IMR-90 (cell line): Measurements from ENCODE around the gene MPV17. TPM values are rescaled to one million over a fixed set of nuclear protein-coding genes. Genes with fewer than 3 reads are reported as not detected.

Experiments used
- ATAC-seq: fragments of 200-7000 bp; cut with Tn5 transposase; 2 replicates; pipeline ENCODE4 v1.9.1; 2020; ENCODE audit warnings: low read depth, mild to moderate bottlenecking, moderate library complexity
- BruUV-seq: library from RNA; stranded (reverse); fragments of 400-500 nt; replicated peaks from 2 replicates; lab custom pipeline; 2021; lab: Mats Ljungman, UMichigan
- CTCF ChIA-PET: fragments of 300-600 bp; formaldehyde crosslinking; extraction: SDS; loops from one replicate; lab custom pipeline; 2021; ENCODE audit warnings: antibody characterized with exemption; lab: Yijun Ruan, JAX
- POLR2A ChIA-PET: fragments of 300-600 bp; sonication (Branson Sonifier 250); formaldehyde crosslinking; loops from one replicate; lab custom pipeline; 2022; ENCODE audit warnings: antibody characterized with exemption; ENCODE audit not compliant: unreplicated experiment; lab: Charles Lee
- DNase-seq: peaks from one replicate; pipeline ENCODE4 v3.0.0; 2013
- H2AFZ ChIP-seq: replicated peaks from 2 replicates; pipeline ENCODE3; 2013; ENCODE audit warnings: low read length, mild to moderate bottlenecking; ENCODE audit not compliant: poor library complexity
- H2AK5ac ChIP-seq: 2 replicates; pipeline ENCODE4 v1.6.1; 2013; ENCODE audit warnings: low read depth, low read length, inconsistent platforms
- H2AK9ac ChIP-seq: replicated peaks from 2 replicates; pipeline ENCODE3; 2013; ENCODE audit warnings: mild to moderate bottlenecking, low read depth, low read length, moderate library complexity; ENCODE audit not compliant: poor library complexity
- H2BK120ac ChIP-seq: 2 replicates; pipeline ENCODE4 v1.6.1; 2013; ENCODE audit warnings: low read depth, low read length, inconsistent platforms
- H2BK15ac ChIP-seq: 3 replicates; pipeline ENCODE4 v1.6.1; 2013; ENCODE audit warnings: low read depth, low read length, inconsistent platforms
- H2BK20ac ChIP-seq: 2 replicates; pipeline ENCODE4 v1.6.1; 2013; ENCODE audit warnings: low read depth, mild to moderate bottlenecking, inconsistent platforms, low read length, moderate library complexity
- H2BK5ac ChIP-seq: 2 replicates; pipeline ENCODE4 v1.6.1; 2013; ENCODE audit warnings: mild to moderate bottlenecking, low read depth, low read length, inconsistent platforms; ENCODE audit not compliant: poor library complexity, severe bottlenecking
- H3K14ac ChIP-seq: replicated peaks from 2 replicates; pipeline ENCODE4 v1.6.1; 2013; ENCODE audit warnings: low read depth, low read length, inconsistent platforms
- H3K18ac ChIP-seq: 2 replicates; pipeline ENCODE4 v1.6.1; 2013; ENCODE audit warnings: low read depth, low read length, control low read depth
- H3K23ac ChIP-seq: 2 replicates; pipeline ENCODE4 v1.6.1; 2013; ENCODE audit warnings: low read depth, low read length, inconsistent platforms
- H3K27ac ChIP-seq: 2 replicates; pipeline ENCODE4 v1.5.1; 2013; ENCODE audit warnings: mild to moderate bottlenecking, control low read depth, low read length; ENCODE audit not compliant: insufficient read depth
- H3K27me3 ChIP-seq: 2 replicates; pipeline ENCODE4 v1.6.1; 2013; ENCODE audit warnings: low read length; ENCODE audit not compliant: control insufficient read depth, insufficient read depth
- H3K36me3 ChIP-seq: 2 replicates; pipeline ENCODE4 v1.6.1; 2013; ENCODE audit warnings: low read length, mixed read lengths; ENCODE audit not compliant: control insufficient read depth, insufficient read depth
- H3K4ac ChIP-seq: 2 replicates; pipeline ENCODE4 v1.6.1; 2013; ENCODE audit warnings: low read depth, low read length, inconsistent platforms
- H3K4me1 ChIP-seq: 2 replicates; pipeline ENCODE4 v1.6.1; 2013; ENCODE audit warnings: low read length, mixed read lengths; ENCODE audit not compliant: control insufficient read depth, insufficient read depth
- H3K4me2 ChIP-seq: 2 replicates; pipeline ENCODE4 v1.6.1; 2013; ENCODE audit warnings: low read depth, mild to moderate bottlenecking, control low read depth, low read length, moderate library complexity
- H3K4me3 ChIP-seq: 2 replicates; pipeline ENCODE4 v1.5.1; 2013; ENCODE audit warnings: low read depth, mild to moderate bottlenecking, control low read depth, low read length, moderate library complexity; ENCODE audit not compliant: insufficient read depth
- H3K56ac ChIP-seq: 2 replicates; pipeline ENCODE4 v1.6.1; 2013; ENCODE audit warnings: low read length, inconsistent platforms; ENCODE audit not compliant: insufficient read depth; ENCODE audit errors: extremely low read depth
- H3K79me1 ChIP-seq, 2 experiments: 2 replicates each; pipeline ENCODE4 v1.6.1; 2013; ENCODE audit warnings: low read length in 2 of 2, inconsistent platforms in 1 of 2, low read depth in 1 of 2
- H3K9ac ChIP-seq: 2 replicates; pipeline ENCODE4 v1.6.1; 2013; ENCODE audit warnings: low read depth, low read length, control low read depth
- H3K9me1 ChIP-seq: 2 replicates; pipeline ENCODE4 v1.6.1; 2013; ENCODE audit warnings: low read length, inconsistent platforms; ENCODE audit not compliant: insufficient read depth
- H3K9me3 ChIP-seq: 2 replicates; pipeline ENCODE4 v1.6.1; 2013; ENCODE audit warnings: low read length; ENCODE audit not compliant: control insufficient read depth, insufficient read depth
- H4K20me1 ChIP-seq: 2 replicates; pipeline ENCODE4 v1.6.1; 2013; ENCODE audit warnings: low read length, inconsistent platforms; ENCODE audit not compliant: insufficient read depth
- H4K5ac ChIP-seq: 2 replicates; pipeline ENCODE4 v1.6.1; 2013; ENCODE audit warnings: mild to moderate bottlenecking, low read depth, low read length, control low read depth
- H4K8ac ChIP-seq, 2 experiments: 2 replicates each; pipeline ENCODE4 v1.6.1; 2013; ENCODE audit warnings: low read depth in 2 of 2, low read length in 2 of 2, control low read depth in 1 of 2, inconsistent platforms in 1 of 2
- H4K91ac ChIP-seq: 2 replicates; pipeline ENCODE4 v1.6.1; 2013; ENCODE audit warnings: low read depth, low read length, inconsistent platforms; ENCODE audit not compliant: insufficient read depth
- BHLHE40 ChIP-seq: fragments of 150-350 bp; IDR thresholded peaks from 2 replicates; pipeline ENCODE4 v1.6.1; 2016; ENCODE audit warnings: mild to moderate bottlenecking, low read depth, low read length
- CEBPB ChIP-seq: IDR thresholded peaks from 2 replicates; pipeline ENCODE4 v1.6.1; 2012; ENCODE audit warnings: low read depth, low read length, improper control_type of control experiment
- CHD1 ChIP-seq: IDR thresholded peaks from 2 replicates; pipeline ENCODE4 v1.6.1; 2012; ENCODE audit warnings: low read depth, low read length, improper control_type of control experiment
- FOS ChIP-seq: fragments of 150-350 bp; IDR thresholded peaks from 2 replicates; pipeline ENCODE4 v1.6.1; 2016; ENCODE audit warnings: low read depth, low read length
- MAFK ChIP-seq: IDR thresholded peaks from 2 replicates; pipeline ENCODE4 v1.6.1; 2012; ENCODE audit warnings: low read depth, low read length, improper control_type of control experiment
- MAZ ChIP-seq: IDR thresholded peaks from 2 replicates; pipeline ENCODE4 v1.6.1; 2012; ENCODE audit warnings: low read depth, mild to moderate bottlenecking, low read length, improper control_type of control experiment, moderate library complexity, borderline replicate concordance
- MXI1 ChIP-seq: IDR thresholded peaks from 2 replicates; pipeline ENCODE4 v1.6.1; 2012; ENCODE audit warnings: low read depth, mild to moderate bottlenecking, low read length, moderate library complexity, borderline replicate concordance
- NFE2L2 ChIP-seq: fragments of 150-350 bp; IDR thresholded peaks from 2 replicates; pipeline ENCODE4 v1.6.1; 2016; ENCODE audit warnings: low read depth, mild to moderate bottlenecking, low read length
- POLR2A ChIP-seq: IDR thresholded peaks from 2 replicates; pipeline ENCODE4 v1.6.1; 2012; ENCODE audit warnings: mild to moderate bottlenecking, low read depth, low read length
- RAD21 ChIP-seq: IDR thresholded peaks from 2 replicates; pipeline ENCODE4 v1.6.1; 2012; ENCODE audit warnings: low read length, improper control_type of control experiment
- RCOR1 ChIP-seq: IDR thresholded peaks from 2 replicates; pipeline ENCODE4 v1.6.1; 2012; ENCODE audit warnings: mild to moderate bottlenecking, low read length, improper control_type of control experiment; ENCODE audit not compliant: insufficient replicate concordance
- RFX5 ChIP-seq: IDR thresholded peaks from 2 replicates; pipeline ENCODE4 v1.8.0; 2012; ENCODE audit warnings: low read depth, mild to moderate bottlenecking, low read length, moderate library complexity
- SMC3 ChIP-seq: fragments of 150-350 bp; IDR thresholded peaks from 2 replicates; pipeline ENCODE4 v1.6.1; 2016; ENCODE audit warnings: low read depth, mild to moderate bottlenecking, antibody characterized with exemption, low read length, moderate library complexity
- WGBS, 2 experiments: methylation state at CpG; one replicate each; pipeline versions ENCODE4 v1.1.5 to v1.1.7; 2013; ENCODE audit warnings: missing lambda C conversion rate in 2 of 2; ENCODE audit not compliant: insufficient read length in 1 of 2; ENCODE audit errors: extremely low coverage in 2 of 2; 5-methylcytosine and 5-hydroxymethylcytosine counted together
- dilution Hi-C: fragments of 300-500 bp; cut with HindIII; formaldehyde crosslinking; loops from one replicate; pipeline ENCODE4 v1.14.3; 2018; ENCODE audit warnings: low sequenced_read_pairs; ENCODE audit not compliant: unreplicated experiment
- in situ Hi-C: fragments of 300-500 bp; cut with MboI; formaldehyde crosslinking; loops from 3 replicates; pipeline ENCODE4 v1.14.3; 2019; ENCODE audit warnings: low sequenced_read_pairs, inconsistent platforms, mixed read lengths
- intact Hi-C: fragments of 100-400 bp; cut with micrococcal nuclease; formaldehyde crosslinking; loops from 2 replicates; pipeline ENCODE4 v1.10.0; 2022
- polyA plus RNA-seq, 3 experiments: library from polyadenylated mRNA; depleted of rRNA; stranded (reverse); fragments of >200 nt; gene quantifications; 2 replicates each; pipeline ENCODE4 v1.2.3, GENCODE V29; 2012; ENCODE audit warnings: low replicate concordance in 1 of 3
- total RNA-seq: library from RNA; depleted of rRNA; stranded (reverse); fragments of >200 nt; gene quantifications from 2 replicates; pipeline ENCODE4 v1.2.3, GENCODE V29; 2012
- TF ChIP-seq, protein P1 (sequence below): conservative IDR thresholded peaks from 2 replicates; pipeline ENCODE4 v1.5.1; 2012; ENCODE audit warnings: mild to moderate bottlenecking, low read depth, low read length, improper control_type of control experiment
- TF ChIP-seq, protein P2 (sequence below): fragments of 150-350 bp; IDR thresholded peaks from 2 replicates; pipeline ENCODE4 v1.6.1; 2016; ENCODE audit warnings: low read depth, mild to moderate bottlenecking, low read length, moderate library complexity, borderline replicate concordance
- TF ChIP-seq, protein P3 (sequence below): fragments of 150-350 bp; IDR thresholded peaks from 2 replicates; pipeline ENCODE4 v1.6.1; 2017; ENCODE audit warnings: mild to moderate bottlenecking, antibody characterized with exemption, low read length, low read depth

Gene MPV17
- total and polyA plus RNA-seq, 2 of the 4 experiments (the other 2 are of a cell fraction), result 70.4 to 160 TPM

DNA sequence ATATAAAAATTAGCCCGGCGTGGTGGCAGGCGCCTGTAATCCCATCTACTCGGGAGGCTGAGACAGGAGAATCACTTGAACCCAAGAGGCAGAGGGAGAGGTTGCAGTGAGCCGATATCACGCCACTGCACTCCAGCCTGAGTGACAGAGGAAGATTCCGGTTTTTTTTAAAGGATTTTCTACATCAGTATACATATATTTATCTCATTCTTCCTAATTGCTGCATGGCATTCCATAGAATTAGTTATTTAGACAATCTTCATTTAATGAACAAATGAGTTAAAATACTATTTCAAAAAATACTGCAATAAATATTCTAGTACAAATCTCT, 31.7 kb upstream of the MPV17 start:
- in situ Hi-C loops, result no loop called here
- ATAC-seq (no peak), DNase-seq (no peak)
- Histone ChIP-seq H3K4me3 (no peak overlapping the region), H3K23ac (no peak overlapping the region), H2AK9ac (no peak overlapping the region), H3K4me1 (peaks cover 8% of the 10 kb centered on the region), H2BK120ac (no peak overlapping the region), H3K9ac (no peak overlapping the region), H3K14ac (no peak overlapping the region), H3K4ac (no peak overlapping the region), H3K79me1 (peaks cover 21 to 49% of the 10 kb centered on the region in 2 experiments), H4K8ac (no peak overlapping the region), H4K5ac (no peak overlapping the region), H3K18ac (no peak overlapping the region), H3K36me3 (no peaks in the 10 kb centered on the region), H2AK5ac (no peak overlapping the region), H2AFZ (no peak overlapping the region), H3K9me1 (no peaks in the 10 kb centered on the region; the same call in 1 of the 2 replicates), H3K9me3 (no peaks in the 10 kb centered on the region), H3K27ac (no peak overlapping the region), H2BK15ac (no peak overlapping the region), H3K56ac (no peak overlapping the region), H2BK20ac (no peak overlapping the region), H3K27me3 (no peaks in the 10 kb centered on the region), H4K20me1 (no peaks in the 10 kb centered on the region; the same call in 1 of the 2 replicates), H4K91ac (no peak overlapping the region), H3K4me2 (no peak overlapping the region), H2BK5ac (no peak overlapping the region)
- no TSS peak for BruUV-seq
- POLR2A ChIA-PET, result no interaction called here
- TF ChIP-seq POLR2A, result no peak
- no peak for TF ChIP-seq RFX5
- TF ChIP-seq CHD1, result no peak
- no peak for TF ChIP-seq BHLHE40
- TF ChIP-seq FOS, result no peak
- TF ChIP-seq SMC3, result no peak
- TF ChIP-seq, protein P1, sequence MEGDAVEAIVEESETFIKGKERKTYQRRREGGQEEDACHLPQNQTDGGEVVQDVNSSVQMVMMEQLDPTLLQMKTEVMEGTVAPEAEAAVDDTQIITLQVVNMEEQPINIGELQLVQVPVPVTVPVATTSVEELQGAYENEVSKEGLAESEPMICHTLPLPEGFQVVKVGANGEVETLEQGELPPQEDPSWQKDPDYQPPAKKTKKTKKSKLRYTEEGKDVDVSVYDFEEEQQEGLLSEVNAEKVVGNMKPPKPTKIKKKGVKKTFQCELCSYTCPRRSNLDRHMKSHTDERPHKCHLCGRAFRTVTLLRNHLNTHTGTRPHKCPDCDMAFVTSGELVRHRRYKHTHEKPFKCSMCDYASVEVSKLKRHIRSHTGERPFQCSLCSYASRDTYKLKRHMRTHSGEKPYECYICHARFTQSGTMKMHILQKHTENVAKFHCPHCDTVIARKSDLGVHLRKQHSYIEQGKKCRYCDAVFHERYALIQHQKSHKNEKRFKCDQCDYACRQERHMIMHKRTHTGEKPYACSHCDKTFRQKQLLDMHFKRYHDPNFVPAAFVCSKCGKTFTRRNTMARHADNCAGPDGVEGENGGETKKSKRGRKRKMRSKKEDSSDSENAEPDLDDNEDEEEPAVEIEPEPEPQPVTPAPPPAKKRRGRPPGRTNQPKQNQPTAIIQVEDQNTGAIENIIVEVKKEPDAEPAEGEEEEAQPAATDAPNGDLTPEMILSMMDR, result no peak
- TF ChIP-seq, protein P2, sequence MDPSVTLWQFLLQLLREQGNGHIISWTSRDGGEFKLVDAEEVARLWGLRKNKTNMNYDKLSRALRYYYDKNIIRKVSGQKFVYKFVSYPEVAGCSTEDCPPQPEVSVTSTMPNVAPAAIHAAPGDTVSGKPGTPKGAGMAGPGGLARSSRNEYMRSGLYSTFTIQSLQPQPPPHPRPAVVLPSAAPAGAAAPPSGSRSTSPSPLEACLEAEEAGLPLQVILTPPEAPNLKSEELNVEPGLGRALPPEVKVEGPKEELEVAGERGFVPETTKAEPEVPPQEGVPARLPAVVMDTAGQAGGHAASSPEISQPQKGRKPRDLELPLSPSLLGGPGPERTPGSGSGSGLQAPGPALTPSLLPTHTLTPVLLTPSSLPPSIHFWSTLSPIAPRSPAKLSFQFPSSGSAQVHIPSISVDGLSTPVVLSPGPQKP, result no peak
- TF ChIP-seq MXI1, result no peak
- TF ChIP-seq CEBPB, result no peak
- TF ChIP-seq, protein P3, sequence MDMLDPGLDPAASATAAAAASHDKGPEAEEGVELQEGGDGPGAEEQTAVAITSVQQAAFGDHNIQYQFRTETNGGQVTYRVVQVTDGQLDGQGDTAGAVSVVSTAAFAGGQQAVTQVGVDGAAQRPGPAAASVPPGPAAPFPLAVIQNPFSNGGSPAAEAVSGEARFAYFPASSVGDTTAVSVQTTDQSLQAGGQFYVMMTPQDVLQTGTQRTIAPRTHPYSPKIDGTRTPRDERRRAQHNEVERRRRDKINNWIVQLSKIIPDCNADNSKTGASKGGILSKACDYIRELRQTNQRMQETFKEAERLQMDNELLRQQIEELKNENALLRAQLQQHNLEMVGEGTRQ, result no peak
- TF ChIP-seq NFE2L2, result no peak
- TF ChIP-seq MAFK, result no peak
- no peak for TF ChIP-seq RCOR1
- TF ChIP-seq MAZ, result no peak
- TF ChIP-seq RAD21, result no peak
- CTCF ChIA-PET, result interaction anchor here (0.6 kb wide), 1 partner anchor 15 kb away, joined by 3 read pairs; no protein-coding TSS in a partner anchor
- intact Hi-C loops, result no loop called here
- no CpG with 5 or more reads among the region's 7 CpGs for WGBS, 2 experiments
- dilution Hi-C loops, result no loop called here
